ENCODE results near the gene DIS3L2.
"Not testable (repeated sequence)": the region's sequence is repeated elsewhere in the genome, so short reads cannot be mapped to it uniquely, and the experiment has no call there.

The DIS3L2 gene

DNA sequence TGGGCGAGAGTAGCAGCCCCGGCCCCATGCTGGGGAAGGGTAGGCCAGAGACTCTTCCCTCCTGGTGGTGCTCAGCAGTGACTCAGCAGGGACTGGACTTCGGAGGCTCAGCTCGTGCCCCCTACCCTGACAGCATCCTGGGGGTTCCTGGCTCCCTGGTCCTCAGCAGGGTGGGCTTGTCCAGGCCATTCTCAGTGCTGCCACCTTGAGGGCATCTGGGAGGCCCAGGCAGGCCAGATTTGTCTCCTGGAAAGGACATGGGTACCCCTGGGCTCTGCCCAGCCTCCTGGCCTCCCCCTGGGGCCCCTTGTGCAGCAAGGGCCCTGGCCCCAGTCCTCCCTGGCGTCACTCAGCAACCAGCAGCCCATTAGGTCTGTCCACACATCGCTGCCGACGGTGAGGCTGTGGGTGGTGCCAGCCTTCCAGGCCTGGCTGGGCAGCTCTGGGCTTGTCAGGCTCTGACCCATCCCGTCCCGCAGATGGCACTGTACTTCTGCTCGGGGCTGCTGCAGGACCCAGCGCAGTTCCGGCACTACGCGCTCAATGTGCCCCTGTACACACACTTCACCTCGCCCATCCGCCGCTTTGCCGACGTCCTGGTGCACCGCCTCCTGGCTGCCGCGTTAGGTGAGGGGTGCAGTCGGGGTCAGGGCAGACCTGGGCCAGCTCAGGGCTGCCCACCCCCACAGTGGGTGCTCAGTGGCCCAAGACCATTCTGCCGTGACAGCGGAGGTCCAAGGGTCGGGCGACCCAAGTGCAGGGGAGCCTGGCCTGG is 372.0 kb downstream of the DIS3L2 start:
- no peak for DNase-seq (ENCODE audit: low read depth in 2 of 2)

- not testable (repeated sequence) for DNase-seq (ENCODE audit: low read depth in 2 of 2)
Measured at GRCh38 chr2:232334136-232334884, 372.8 kb downstream of the DIS3L2 start.

DNA sequence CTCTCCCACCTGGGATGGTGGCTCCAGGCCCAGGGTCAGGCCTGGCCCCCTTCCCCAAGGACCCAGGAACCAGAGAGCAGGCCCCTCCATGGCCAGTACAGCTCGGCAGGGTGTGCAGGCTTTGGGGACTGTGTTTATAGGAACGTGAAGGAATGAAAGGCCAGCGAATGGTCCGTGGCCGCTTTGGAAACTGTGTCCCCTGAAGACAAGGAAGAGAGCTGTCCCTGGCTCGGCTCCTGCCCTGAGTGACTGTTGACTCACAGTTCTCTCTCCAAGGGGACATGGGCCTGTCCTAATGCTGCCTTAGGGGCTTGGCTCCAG is 373.3 kb downstream of the DIS3L2 start:
- DNase-seq (ENCODE audit: low read depth in 2 of 2) = not testable (repeated sequence)

- DNase-seq (ENCODE audit: low read depth in 2 of 2) = not testable (repeated sequence)
Measured at GRCh38 chr2:232335206-232335858, 373.8 kb downstream of the DIS3L2 start.

GRCh38 chr2:232335859-232336215 is 374.3 kb downstream of the DIS3L2 start:
- DNase-seq (ENCODE audit: low read depth in 2 of 2) = no peak

DNA sequence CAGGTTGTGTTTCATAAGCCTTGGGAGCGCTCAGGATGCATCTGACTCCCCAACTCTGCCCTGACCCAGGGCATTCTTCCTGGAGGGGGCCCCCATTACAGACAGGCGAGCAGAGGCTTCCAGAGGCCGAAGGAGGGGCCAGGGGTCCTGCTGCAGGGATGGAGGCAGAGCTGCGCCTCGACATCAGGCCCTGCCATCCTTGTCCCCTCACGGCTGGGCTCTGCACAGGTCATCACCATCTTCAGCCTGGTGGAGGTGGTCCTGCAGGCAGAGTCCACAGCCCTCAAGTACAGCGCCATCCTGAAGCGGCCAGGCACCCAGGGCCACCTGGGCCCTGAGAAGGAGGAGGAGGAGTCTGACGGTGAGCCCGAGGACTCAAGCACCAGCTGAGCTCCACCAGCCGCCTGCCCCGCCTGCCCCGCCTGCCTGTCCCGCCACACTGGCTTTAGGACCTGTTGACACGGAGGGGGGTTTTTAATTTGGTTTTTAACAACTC is 374.8 kb downstream of the DIS3L2 start:
- DNase-seq (ENCODE audit: low read depth in 2 of 2) = no peak

- DNase-seq (ENCODE audit: low read depth in 2 of 2) = no peak
Measured at GRCh38 chr2:232336981-232337720, 375.6 kb downstream of the DIS3L2 start.

- not testable (repeated sequence) for DNase-seq (ENCODE audit: low read depth in 2 of 2)
Measured at GRCh38 chr2:232338094-232338758, 376.7 kb downstream of the DIS3L2 start.

DNA sequence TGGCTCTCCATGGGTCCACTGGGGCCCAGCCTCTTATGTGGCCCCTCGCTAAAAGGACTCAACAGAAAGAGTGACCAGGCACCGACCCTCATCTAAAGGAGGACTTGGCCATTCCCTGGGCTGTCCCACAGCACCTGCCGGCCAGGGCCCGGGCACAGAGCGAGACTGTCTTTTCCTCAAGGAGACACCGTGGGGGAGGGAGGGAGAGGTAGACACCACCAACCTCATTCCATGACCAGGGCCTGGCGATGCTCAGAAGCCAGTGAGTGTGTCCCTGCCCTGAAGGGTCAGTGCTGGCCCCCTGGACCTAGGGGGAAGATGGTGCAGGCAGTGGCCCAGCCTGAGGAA is 377.2 kb downstream of the DIS3L2 start:
- no peak for DNase-seq (ENCODE audit: low read depth in 2 of 2)

GRCh38 chr2:232339121-232340081 is 377.9 kb downstream of the DIS3L2 start:
- no peak for DNase-seq (ENCODE audit: low read depth in 2 of 2)

DNA sequence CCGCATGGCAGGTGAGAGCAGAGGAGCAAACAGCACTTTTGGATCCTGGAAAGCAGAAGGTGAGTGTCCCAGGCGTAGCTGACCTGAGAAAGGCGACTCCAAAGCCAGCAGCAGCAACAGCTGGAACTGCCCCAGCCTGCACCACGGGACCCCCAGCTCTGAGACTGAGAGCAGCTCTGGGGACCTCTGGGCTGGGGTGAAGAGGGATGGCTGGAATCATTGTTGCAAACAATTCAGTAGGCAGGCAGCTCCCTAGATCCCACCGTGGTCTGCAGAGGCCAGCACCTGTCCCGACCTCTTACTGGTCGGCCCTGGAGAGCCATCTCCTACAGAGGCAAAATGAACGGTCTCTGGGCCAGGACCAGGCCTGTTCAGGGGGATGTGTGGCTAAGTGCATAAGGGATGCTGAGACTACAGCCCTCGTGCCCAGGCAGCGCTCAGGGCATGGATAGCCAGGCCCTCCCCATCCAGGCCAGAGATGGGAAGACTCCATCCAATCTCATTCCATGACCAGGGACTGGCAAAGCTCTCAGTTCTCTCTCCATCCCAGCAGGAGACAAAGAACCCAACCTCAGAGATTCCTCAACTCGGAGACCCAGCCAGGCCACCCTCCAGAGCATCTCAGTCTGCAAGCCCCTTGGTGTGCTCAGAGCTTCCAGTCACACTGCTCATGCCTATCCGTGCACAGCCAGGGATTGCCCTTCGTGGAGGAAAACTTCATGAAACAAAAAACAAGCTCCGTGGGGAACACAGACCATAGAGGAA is 378.8 kb downstream of the DIS3L2 start:
- no peak for DNase-seq (ENCODE audit: low read depth in 2 of 2)

- DNase-seq (ENCODE audit: low read depth in 2 of 2) = no peak
Measured at GRCh38 chr2:232341061-232341738, 379.7 kb downstream of the DIS3L2 start.

- DNase-seq (ENCODE audit: low read depth in 2 of 2) = no peak
Measured at GRCh38 chr2:232341739-232342126, 380.2 kb downstream of the DIS3L2 start.

GRCh38 chr2:232342635-232343565 is 381.4 kb downstream of the DIS3L2 start:
- DNase-seq (ENCODE audit: low read depth in 2 of 2) = no peak

DNA sequence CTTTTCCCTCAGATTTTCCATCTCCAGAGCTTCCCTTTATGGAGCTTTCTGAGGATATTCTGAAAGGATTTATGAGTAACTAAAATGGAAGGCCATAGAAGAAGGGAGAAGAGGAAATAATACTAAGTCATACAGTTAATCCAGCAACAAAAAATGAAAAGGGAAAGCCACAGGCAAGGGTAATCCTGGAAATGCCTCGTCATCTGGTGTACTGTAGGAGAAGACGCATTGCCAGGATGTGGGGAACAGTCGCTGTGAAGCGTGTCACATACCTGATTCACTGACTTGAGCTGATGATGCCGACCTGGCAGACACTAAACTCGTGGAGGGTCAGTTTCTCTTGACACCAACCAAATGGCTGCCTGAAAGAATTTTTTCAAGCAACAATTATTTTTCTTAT is 382.3 kb downstream of the DIS3L2 start:
- DNase-seq (ENCODE audit: low read depth in 2 of 2) = no peak

DNA sequence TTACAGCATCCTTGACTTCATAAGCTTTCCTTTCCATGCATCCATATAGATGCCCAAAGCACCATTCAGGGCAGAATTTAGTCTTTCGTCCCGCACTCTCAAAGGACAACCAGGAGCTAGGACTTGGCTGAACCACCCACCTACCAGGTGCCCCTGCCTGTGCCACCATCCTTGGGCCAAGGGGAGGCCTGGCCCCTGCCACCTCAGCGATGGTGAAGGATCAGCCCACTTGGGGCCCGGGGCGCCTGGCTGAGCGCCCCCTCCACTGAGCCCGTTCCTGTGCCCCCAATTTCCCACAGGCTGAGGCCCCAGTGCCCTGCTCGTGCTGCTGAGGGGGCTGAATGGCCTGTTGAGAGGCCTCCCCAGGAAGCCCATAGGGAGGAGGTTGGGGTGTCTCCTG is 383.7 kb downstream of the DIS3L2 start:
- DNase-seq (ENCODE audit: low read depth in 2 of 2) = no peak

GRCh38 chr2:232347369-232347768 is 385.9 kb downstream of the DIS3L2 start:
- DNase-seq (ENCODE audit: low read depth in 2 of 2) = no peak

GRCh38 chr2:232348936-232349335 is 387.4 kb downstream of the DIS3L2 start:
- no peak for DNase-seq (ENCODE audit: low read depth in 2 of 2)

Measured in stimulated activated CD4-positive, alpha-beta T cell treated with anti-CD3 and anti-CD28 coated beads, Interleukin-1b, Interleukin-23, amount 100 ng/mL, for 1 hour (primary cell).